CD4-positive, alpha-beta T cell (primary cell): ENCODE data around the gene KRTAP10-1. TPM values are rescaled to one million over a fixed set of nuclear protein-coding genes. Genes with fewer than 3 reads are reported as not detected.

Experiments used
- ATAC-seq: fragments of 200-7000 bp; cut with Tn5 transposase; one replicate; pipeline ENCODE4 v1.10.0; 2022; ENCODE audit warnings: mild to moderate bottlenecking; ENCODE audit not compliant: poor library complexity
- CTCF ChIA-PET: fragments of 350-600 bp; sonication (Branson Sonifier 250); formaldehyde crosslinking; loops from one replicate; lab custom pipeline; 2021; ENCODE audit warnings: antibody characterized with exemption, inconsistent platforms; lab: Charles Lee
- POLR2A ChIA-PET: fragments of 350-600 bp; sonication (Branson Sonifier 250); formaldehyde crosslinking; loops from one replicate; lab custom pipeline; 2021; ENCODE audit warnings: antibody characterized with exemption, inconsistent platforms; lab: Charles Lee
- DNase-seq, 14 experiments: peaks; one replicate each; pipeline ENCODE4 v3.0.0-alpha.2; 2013 to 2020; ENCODE audit warnings: mixed read lengths in 2 of 14
- H3K27ac ChIP-seq, 2 donors: one replicate each; pipeline versions ENCODE4 v1.5.1 to v1.7.0; 2013; ENCODE audit warnings: low read length in 2 of 2, low read depth in 1 of 2, mild to moderate bottlenecking in 1 of 2
- H3K27me3 ChIP-seq, 2 experiments: 1 replicate in 1 of 2; 2 replicates in 1 of 2; pipeline versions ENCODE4 v1.6.1 to v1.7.0; 2013; ENCODE audit warnings: low read length in 2 of 2, control low read depth in 1 of 2, mild to moderate bottlenecking in 1 of 2, moderate library complexity in 1 of 2; ENCODE audit not compliant: insufficient read depth in 2 of 2, control insufficient read depth in 1 of 2
- H3K36me3 ChIP-seq: one replicate; pipeline ENCODE4 v1.6.1; 2013; ENCODE audit warnings: low read length, control low read depth; ENCODE audit not compliant: insufficient read depth
- H3K4me1 ChIP-seq: one replicate; pipeline ENCODE4 v1.6.1; 2013; ENCODE audit warnings: low read length, control low read depth; ENCODE audit not compliant: insufficient read depth
- H3K4me3 ChIP-seq: one replicate; pipeline ENCODE4 v1.5.1; 2013; ENCODE audit warnings: mild to moderate bottlenecking, low read length, moderate library complexity
- H3K9me3 ChIP-seq, 2 experiments: 1 replicate in 1 of 2; 2 replicates in 1 of 2; pipeline versions ENCODE4 v1.6.1 to v1.7.0; 2013; ENCODE audit warnings: low read length in 2 of 2, mild to moderate bottlenecking in 2 of 2, control low read depth in 1 of 2, moderate library complexity in 1 of 2; ENCODE audit not compliant: control insufficient read depth in 1 of 2, insufficient read depth in 1 of 2
- H3K27ac Mint-ChIP-seq: one replicate; pipeline ENCODE4 v1.8.0; 2020; ENCODE audit warnings: mixed read lengths
- H3K27me3 Mint-ChIP-seq: one replicate; pipeline ENCODE4 v1.8.0; 2021; ENCODE audit warnings: mixed read lengths
- H3K36me3 Mint-ChIP-seq: one replicate; pipeline ENCODE4 v1.8.0; 2021; ENCODE audit warnings: low read depth, mixed read lengths
- H3K4me1 Mint-ChIP-seq: one replicate; pipeline ENCODE4 v1.8.0; 2021; ENCODE audit warnings: low read depth, mixed read lengths
- H3K4me3 Mint-ChIP-seq: one replicate; pipeline ENCODE4 v1.8.0; 2020; ENCODE audit warnings: mild to moderate bottlenecking, mixed read lengths
- H3K9me3 Mint-ChIP-seq: one replicate; pipeline ENCODE4 v1.8.0; 2020; ENCODE audit warnings: mixed read lengths
- intact Hi-C, 2 experiments: fragments of 100-400 bp; cut with DNase I in 1 of 2; cut with micrococcal nuclease in 1 of 2; formaldehyde crosslinking; loops; one replicate each; pipeline versions ENCODE4 v1.15.1 to v1.9.0; 2023 to 2025; cut with DNase I, micrococcal nuclease
- total RNA-seq, 174 experiments: library from RNA in 2 of 174; stranded (reverse) in 2 of 174; gene quantifications; one replicate each; pipeline ENCODE4 v1.2.3 and lab custom pipeline; 2021 to 2026
- TF ChIP-seq, protein P1 (sequence below): fragments of 200-600 bp; IDR thresholded peaks from one replicate; pipeline ENCODE4 v1.8.0; 2022; ENCODE audit warnings: antibody characterized with exemption, mild to moderate bottlenecking

The KRTAP10-1 gene
- total RNA-seq, 2 experiments from 2014 or later = not detected

- no peaks in the 10 kb centered on the region for H3K9me3 Mint-ChIP-seq
- no peaks in the 10 kb centered on the region for H3K27me3 ChIP-seq
Observed at GRCh38 chr21:44524414-44525371, 15.3 kb downstream of the KRTAP10-1 start.

GRCh38 chr21:44523567-44524413 lies 16.2 kb downstream of the KRTAP10-1 start:
- POLR2A ChIA-PET = no interaction called here
- TF ChIP-seq, protein P1, sequence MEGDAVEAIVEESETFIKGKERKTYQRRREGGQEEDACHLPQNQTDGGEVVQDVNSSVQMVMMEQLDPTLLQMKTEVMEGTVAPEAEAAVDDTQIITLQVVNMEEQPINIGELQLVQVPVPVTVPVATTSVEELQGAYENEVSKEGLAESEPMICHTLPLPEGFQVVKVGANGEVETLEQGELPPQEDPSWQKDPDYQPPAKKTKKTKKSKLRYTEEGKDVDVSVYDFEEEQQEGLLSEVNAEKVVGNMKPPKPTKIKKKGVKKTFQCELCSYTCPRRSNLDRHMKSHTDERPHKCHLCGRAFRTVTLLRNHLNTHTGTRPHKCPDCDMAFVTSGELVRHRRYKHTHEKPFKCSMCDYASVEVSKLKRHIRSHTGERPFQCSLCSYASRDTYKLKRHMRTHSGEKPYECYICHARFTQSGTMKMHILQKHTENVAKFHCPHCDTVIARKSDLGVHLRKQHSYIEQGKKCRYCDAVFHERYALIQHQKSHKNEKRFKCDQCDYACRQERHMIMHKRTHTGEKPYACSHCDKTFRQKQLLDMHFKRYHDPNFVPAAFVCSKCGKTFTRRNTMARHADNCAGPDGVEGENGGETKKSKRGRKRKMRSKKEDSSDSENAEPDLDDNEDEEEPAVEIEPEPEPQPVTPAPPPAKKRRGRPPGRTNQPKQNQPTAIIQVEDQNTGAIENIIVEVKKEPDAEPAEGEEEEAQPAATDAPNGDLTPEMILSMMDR = no peak

More at GRCh38 chr21:44524414-44525371, 15.3 kb downstream of the KRTAP10-1 start:
- TF ChIP-seq, protein P1 = no peak
- no peak overlapping the region for H3K4me3 Mint-ChIP-seq
- Histone ChIP-seq H3K36me3 (no peaks in the 10 kb centered on the region), H3K27ac (no peak overlapping the region), H3K4me3 (no peak overlapping the region), H3K9me3 (peaks cover 0 to 6% of the 10 kb centered on the region in 2 experiments), H3K4me1 (no peaks in the 10 kb centered on the region)
- ATAC-seq = no peak
- H3K27ac Mint-ChIP-seq = no peak overlapping the region
- ChIA-PET POLR2A (no interaction called here), CTCF (no interaction called here)
- H3K27me3 Mint-ChIP-seq = no peaks in the 10 kb centered on the region
- no peaks in the 10 kb centered on the region for H3K36me3 Mint-ChIP-seq
- no peak for DNase-seq
- no peaks in the 10 kb centered on the region for H3K4me1 Mint-ChIP-seq
- intact Hi-C loops = no loop called here

DNA sequence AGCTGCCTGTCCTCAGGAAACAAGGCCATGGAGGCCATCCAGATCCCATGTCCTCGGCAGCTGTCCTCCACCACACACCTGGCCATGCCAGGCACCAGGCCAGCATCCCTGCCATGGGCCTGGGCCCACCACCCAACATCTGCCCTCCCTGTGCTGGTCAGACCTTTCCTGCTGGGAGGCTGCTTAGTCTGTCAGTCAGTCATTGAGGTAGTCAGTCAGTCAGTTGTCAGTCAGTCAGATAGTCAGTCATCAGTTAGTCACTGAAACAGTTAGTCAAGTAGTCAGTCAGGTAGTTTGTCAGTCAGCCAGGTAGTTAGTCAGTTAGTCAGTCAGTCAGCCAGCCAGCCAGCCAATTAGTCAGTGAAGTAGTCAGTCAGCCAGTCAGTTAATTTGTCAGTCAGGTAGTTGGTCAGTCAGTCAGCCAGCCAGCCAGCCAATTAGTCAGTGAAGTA lies 17.2 kb downstream of the KRTAP10-1 start:
- peaks cover 0 to 6% of the 10 kb centered on the region in 2 experiments for H3K9me3 ChIP-seq
- no peaks in the 10 kb centered on the region for H3K36me3 ChIP-seq
- no peaks in the 10 kb centered on the region for H3K27me3 ChIP-seq
- peak in 1 of 14 experiments; percentile 15 for DNase-seq
- Mint-ChIP-seq H3K27ac (no peak overlapping the region), H3K36me3 (no peaks in the 10 kb centered on the region), H3K4me3 (no peak overlapping the region), H3K27me3 (no peaks in the 10 kb centered on the region), H3K4me1 (no peaks in the 10 kb centered on the region), H3K9me3 (no peaks in the 10 kb centered on the region)
- ATAC-seq = no peak
- intact Hi-C loops = no loop called here
- H3K4me1 ChIP-seq = no peaks in the 10 kb centered on the region
- no peak overlapping the region for H3K4me3 ChIP-seq
- H3K27ac ChIP-seq = no peak overlapping the region
- ChIA-PET CTCF (no interaction called here), POLR2A (no interaction called here)
- TF ChIP-seq, protein P1 = no peak

More at GRCh38 chr21:44523567-44524413, 16.2 kb downstream of the KRTAP10-1 start:
- no peaks in the 10 kb centered on the region for H3K4me1 Mint-ChIP-seq
- H3K4me3 ChIP-seq = no peak overlapping the region
- no peak for DNase-seq
- H3K27ac Mint-ChIP-seq = no peak overlapping the region
- intact Hi-C loops = no loop called here
- H3K9me3 ChIP-seq = peaks cover 0 to 6% of the 10 kb centered on the region in 2 experiments
- no peak for ATAC-seq
- H3K36me3 Mint-ChIP-seq = no peaks in the 10 kb centered on the region
- H3K4me1 ChIP-seq = no peaks in the 10 kb centered on the region
- H3K36me3 ChIP-seq = no peaks in the 10 kb centered on the region
- no peak overlapping the region for H3K27ac ChIP-seq
- CTCF ChIA-PET = no interaction called here
- no peaks in the 10 kb centered on the region for H3K27me3 Mint-ChIP-seq
- no peaks in the 10 kb centered on the region for H3K9me3 Mint-ChIP-seq
- H3K27me3 ChIP-seq = no peaks in the 10 kb centered on the region
- no peak overlapping the region for H3K4me3 Mint-ChIP-seq
